Activated T-cell treated with anti-CD3 and anti-CD28 coated beads, Interleukin-2, amount 50 U/mL, for 1 hour (primary cell): Measurements from ENCODE around the gene GDPGP1.
"Not testable (repeated sequence)": the region's sequence is repeated elsewhere in the genome, so short reads cannot be mapped to it uniquely, and the experiment has no call there.

Experiments
- DNase-seq: peaks from one replicate; pipeline ENCODE4 v3.0.0-alpha.2; 2020

GDPGP1 gene

DNA sequence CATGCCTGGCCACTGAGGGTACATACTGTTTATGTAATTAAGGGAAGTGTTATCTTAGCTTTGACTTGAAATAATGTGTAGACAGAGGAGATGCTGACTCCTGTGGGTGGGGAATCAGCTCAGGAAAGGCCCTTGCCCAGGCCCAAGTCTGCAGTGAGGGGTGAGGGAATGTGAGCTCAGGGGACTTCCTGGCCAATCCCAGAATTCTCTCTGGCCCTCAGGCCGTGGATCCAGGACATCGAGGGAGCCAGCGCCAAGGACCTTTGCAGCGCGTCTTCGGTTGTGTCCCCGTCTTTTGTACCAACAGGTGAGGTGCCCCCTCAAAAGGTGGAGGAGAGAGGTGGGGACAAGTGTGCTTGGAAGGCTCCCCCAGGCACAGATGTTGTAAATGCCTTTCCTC, 6.7 kb upstream of the GDPGP1 start:
- DNase-seq, result no peak

DNA sequence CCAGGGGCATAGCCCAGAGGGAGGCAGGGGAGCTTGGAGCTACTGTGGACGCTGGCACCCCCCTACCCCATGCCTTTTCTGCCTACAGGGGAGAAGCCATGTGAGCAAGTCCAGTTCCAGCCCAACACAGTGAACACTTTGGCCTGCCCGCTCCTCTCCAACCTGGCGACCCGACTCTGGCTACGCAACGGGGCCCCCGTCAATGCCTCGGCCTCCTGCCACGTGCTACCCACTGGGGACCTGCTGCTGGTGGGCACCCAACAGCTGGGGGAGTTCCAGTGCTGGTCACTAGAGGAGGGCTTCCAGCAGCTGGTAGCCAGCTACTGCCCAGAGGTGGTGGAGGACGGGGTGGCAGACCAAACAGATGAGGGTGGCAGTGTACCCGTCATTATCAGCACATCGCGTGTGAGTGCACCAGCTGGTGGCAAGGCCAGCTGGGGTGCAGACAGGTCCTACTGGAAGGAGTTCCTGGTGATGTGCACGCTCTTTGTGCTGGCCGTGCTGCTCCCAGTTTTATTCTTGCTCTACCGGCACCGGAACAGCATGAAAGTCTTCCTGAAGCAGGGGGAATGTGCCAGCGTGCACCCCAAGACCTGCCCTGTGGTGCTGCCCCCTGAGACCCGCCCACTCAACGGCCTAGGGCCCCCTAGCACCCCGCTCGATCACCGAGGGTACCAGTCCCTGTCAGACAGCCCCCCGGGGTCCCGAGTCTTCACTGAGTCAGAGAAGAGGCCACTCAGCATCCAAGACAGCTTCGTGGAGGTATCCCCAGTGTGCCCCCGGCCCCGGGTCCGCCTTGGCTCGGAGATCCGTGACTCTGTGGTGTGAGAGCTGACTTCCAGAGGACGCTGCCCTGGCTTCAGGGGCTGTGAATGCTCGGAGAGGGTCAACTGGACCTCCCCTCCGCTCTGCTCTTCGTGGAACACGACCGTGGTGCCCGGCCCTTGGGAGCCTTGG, 5.9 kb upstream of the GDPGP1 start:
- DNase-seq, result no peak

DNA sequence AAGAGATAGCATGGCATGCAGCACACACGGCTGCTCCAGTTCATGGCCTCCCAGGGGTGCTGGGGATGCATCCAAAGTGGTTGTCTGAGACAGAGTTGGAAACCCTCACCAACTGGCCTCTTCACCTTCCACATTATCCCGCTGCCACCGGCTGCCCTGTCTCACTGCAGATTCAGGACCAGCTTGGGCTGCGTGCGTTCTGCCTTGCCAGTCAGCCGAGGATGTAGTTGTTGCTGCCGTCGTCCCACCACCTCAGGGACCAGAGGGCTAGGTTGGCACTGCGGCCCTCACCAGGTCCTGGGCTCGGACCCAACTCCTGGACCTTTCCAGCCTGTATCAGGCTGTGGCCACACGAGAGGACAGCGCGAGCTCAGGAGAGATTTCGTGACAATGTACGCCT, 5.0 kb upstream of the GDPGP1 start:
- DNase-seq, result no peak

DNA sequence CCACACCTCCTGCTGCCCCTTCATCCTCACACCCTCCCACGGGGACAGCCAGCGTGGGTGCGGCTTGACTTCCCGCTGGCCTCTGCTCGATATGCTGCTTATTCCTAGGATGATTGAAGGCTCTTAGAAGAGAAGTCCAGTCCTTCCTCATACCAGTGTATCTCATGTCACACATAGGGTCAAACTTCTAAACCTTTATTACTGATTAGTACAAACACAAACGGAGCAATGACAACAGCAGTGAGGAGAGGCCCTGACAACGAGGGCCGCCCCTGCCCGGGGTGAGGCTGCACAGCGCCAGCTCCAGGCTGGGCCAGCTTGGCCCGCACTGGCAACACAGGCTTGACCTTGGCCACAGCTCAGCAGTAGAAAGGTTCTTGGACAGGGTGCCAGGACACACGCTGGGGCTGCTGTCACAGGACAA, 3.9 kb upstream of the GDPGP1 start:
- DNase-seq, result no peak

DNA sequence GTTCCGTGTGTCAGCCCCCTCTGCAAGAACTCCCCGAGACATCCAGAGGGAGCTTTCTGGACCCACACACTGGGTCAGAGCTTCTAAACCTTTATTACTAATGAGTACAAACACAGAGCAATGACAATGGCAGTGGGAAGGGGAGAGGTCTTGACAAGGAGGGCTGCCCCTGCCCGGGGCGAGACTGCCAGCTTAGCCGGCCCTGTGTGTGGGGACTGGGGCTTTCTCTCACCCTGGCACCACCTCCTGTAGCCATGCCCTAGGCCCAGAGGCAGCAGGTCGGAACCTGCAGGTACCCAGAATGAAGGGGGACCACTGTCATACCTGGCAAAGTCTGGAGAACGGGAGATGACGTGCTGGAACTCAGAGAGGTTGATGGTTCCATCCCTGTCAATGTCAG, 3.4 kb upstream of the GDPGP1 start:
- no peak for DNase-seq

DNA sequence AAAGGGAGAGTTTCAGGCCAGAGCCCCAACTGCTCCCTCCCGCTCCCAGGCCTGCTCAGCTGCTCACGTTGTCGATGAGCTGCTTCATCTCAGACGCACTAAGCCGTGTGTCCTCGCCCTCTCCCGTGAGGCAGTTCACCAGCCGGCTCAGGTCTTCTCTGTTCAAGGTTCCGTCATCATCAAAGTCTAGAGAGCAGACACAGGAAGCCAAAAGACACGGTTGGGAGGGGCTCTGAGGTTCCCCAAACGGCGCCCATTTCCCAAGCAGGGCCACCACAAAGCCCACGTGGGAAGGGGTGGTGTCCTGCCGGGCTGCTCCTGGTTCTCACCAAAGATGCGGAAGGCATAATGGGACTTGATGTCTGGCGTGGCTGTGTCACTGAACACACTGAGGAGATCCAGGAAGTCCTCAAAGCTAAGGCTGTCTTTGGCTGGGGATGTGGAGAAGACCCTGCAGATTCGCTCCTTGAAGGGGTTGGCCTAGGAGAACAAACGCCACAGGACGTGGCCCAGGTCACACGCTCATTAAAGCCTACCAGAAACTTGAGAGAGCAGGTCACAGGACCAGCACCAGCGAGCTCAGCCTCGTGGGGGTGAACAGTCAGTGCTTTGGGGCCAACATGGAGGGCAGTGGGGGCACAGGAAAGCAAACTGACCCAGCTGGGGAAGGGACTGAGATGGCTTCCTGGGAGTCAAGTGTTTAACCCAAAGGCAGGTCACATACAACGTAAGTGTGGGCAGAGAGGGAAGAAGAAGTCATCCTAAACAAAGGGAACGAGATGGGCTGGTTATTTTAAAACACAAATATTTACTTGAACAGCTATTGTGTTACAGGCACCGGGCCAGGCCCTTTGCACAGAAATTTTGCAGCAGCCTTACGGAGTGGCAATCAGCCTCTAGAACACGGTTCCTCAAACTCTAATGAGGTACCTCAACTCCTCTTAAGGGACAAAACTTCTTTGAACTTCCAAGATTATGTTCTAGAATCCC, 2.7 kb upstream of the GDPGP1 start:
- peak; percentile 79 for DNase-seq

DNA sequence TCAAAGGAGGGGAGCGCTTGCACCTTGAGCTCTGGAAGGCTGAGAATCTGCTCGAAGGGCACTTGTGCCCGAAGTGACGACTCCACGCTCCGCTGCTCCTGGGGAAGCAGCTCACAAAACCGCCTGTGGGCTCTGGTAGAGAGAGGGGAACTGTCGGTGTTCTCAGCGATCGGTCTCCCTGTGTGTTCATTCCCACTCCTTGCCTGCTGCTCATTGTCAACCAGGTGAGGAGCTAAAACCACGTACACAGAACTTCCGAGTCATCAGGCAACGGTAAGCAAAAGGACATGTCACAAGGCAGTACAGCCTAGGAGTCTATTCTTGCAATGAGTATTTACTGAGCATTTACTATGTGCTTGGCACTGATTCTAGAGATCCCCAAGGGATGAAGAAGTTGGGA, 1.8 kb upstream of the GDPGP1 start:
- DNase-seq, result no peak

DNA sequence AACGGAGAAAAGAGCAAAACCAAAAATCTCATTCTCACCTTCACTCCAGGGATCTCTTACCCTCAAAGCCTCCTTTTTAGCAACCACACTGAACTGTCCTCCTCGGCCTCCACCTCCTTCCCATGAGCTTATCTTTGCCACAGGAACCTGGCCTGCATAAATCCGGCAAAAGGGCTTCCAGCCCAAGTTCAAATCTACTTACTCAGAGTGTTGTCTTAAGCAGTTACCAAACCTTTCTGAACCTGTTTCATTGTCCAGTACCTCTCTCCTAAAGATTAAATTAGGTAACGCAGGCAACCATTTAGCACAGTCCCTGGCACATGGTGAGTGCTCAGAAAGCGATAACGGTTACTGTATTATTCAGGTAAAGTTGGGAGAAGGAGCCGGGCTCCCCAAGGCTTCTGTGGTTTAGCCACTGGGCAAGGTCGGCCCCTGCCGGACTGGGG, 1.0 kb upstream of the GDPGP1 start:
- DNase-seq, result no peak

DNA sequence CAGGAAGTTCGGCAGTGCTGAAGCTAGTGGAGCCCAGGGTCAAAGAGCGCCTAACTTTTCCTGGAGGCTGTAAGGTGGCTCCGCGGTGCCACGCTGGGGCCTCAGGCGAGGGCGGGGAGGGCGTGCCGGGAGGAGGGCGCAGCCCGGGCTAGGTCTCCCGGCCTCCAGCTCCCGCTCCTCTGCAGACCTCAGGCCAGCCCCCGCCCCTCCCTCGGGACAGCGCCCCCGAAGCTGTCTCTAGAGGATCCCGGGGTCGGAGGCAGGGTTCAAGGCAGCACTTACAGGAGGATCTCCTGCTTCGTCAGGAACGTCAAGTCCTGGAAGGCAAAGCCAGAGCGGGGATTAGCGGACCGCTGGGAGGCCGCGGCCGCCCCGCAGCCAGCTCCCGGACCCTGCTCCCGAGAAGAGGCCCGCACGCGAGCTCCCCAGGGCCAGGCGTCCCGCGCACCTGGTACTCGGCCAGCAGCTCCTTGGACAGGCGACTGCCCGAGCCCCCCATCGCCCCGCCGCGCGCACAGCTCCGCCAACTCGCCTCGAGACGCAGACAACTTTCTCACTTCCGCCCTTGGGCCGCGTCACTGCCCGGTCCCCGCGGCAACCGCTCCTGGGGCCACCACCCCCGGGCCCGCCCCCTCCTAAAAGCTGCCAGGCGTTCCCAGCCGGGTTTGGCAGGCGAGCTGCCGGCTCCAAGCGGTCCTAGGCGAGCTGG, 468 bp upstream of the GDPGP1 start, which contains the start of gene CIB1:
Gene CIB1 (minus strand): TSS at position 555 of the 709 bp plus-strand sequence. CDS start 56 bp downstream, at position 499.
- no peak for DNase-seq

DNA sequence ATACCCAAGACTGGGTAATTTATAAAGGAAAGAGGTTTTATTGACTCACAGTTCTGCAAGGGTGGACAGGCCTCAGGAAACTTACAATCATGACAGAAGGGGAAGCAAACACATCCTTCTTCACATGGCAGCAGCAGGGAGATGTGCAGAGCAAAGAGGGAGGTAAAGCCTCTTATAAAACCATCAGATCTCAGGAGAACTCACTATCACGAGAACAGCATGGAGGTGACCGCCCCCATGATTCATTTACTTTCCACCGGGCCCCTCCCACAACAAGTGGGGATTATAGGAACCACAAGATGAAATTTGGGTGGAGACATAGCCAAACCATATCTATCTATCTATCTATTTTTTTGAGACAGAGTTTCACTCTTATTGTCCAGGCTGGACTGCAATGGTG, 5.4 kb downstream of the GDPGP1 start:
- no peak for DNase-seq

DNA sequence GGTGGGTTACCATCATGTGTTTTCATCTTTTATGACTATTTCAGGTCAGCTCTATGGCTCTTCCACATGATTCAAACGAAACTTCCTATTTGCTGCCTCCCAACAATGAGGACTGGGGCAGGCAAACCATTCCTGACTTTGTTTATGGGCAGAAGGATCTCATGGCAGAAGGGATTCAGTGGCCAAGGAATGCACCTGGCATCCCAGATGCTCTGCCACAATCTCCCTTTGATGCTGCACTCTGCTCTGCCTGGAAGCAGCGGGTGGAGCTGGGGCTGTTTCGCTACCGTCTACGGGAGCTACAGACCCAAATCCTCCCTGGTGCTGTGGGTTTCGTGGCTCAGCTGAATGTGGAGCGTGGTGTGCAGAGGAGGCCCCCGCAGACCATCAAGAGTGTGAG, 6.8 kb downstream of the GDPGP1 start:
- no peak for DNase-seq

DNA sequence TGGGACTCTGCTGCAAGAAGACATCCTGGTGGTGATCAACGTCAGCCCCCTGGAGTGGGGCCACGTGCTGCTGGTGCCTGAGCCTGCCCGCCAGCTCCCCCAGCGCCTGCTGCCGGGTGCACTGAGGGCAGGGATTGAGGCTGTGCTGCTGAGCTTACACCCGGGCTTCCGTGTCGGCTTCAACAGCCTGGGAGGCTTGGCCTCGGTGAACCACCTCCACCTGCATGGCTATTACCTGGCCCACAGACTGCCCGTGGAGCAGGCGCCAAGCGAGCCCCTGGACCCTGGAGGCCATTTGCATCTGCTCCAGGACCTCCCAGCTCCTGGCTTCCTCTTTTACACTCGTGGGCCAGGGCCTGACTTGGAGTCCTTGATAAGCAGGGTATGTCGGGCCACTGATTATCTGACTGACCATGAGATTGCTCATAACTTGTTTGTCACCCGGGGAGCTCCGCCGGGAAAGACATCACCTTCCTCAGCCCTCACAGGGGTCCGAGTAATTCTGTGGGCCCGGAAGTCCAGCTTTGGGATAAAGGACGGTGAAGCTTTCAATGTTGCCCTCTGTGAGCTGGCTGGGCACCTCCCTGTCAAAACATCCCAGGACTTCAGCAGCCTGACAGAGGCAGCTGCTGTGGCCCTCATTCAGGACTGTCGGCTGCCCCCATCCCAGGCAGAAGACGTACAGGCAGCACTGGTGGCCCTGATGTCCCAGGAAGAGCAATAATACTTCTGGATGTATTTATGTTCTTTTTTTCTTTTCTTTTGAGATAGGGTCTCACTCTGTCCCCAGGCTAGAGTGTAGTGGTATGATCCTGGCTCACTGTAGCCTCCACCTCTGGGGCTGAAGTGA, 7.6 kb downstream of the GDPGP1 start:
- DNase-seq, result no peak

DNA sequence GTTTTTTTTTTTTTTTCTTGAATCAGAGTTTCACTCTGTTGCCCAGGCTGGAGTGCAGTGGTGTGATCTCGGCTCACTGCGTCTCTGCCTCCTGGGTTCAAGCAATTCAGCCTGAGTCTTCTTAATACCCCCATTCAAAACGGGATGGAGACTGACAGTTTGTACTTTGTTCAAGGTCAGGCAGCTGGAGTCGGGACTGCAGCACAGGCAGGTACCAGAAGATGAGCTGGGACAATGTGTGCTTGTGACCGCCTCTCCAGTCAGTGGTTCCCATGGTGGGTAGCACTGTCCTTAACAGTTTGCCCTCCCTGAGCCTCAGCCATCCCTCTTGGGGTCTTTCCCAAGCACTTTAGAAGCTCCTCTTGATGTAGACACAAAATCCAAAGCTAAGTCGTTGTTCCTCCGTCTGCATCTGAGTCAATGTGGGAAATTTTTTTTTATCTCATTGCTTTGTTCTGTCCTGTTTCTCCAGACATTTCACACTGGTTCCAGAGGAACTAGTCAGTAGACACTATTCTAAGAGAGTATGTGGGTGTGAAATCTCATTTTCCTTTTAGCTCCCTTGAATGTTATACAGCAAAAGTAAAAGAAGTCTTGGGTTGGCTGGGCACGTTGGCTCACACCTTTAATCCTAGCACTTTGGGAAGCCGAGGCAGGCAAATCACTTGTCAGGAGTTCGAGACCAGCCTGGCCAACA, 10.1 kb downstream of the GDPGP1 start:
- DNase-seq, result no peak

DNA sequence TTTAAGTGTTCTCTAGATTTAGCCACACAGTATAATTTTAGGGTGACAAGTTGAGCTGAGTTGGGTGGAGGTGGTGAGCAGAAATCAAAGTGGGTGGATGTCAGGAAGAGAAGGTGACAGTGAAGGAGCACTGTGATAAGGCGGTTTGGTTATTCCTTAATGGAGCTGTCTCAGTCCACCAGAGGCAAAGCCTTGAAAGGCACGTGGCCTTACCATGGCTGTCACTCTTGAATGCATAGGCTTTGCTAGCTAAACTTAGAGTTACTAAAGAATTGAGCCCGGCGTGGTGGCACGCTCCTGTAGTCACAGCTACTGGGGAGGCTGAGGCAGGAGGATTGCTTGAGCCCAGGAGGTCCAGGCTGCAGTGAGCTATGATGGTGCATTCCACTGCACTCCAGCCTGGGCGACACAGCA, 14.8 kb downstream of the GDPGP1 start:
- no peak for DNase-seq

DNA sequence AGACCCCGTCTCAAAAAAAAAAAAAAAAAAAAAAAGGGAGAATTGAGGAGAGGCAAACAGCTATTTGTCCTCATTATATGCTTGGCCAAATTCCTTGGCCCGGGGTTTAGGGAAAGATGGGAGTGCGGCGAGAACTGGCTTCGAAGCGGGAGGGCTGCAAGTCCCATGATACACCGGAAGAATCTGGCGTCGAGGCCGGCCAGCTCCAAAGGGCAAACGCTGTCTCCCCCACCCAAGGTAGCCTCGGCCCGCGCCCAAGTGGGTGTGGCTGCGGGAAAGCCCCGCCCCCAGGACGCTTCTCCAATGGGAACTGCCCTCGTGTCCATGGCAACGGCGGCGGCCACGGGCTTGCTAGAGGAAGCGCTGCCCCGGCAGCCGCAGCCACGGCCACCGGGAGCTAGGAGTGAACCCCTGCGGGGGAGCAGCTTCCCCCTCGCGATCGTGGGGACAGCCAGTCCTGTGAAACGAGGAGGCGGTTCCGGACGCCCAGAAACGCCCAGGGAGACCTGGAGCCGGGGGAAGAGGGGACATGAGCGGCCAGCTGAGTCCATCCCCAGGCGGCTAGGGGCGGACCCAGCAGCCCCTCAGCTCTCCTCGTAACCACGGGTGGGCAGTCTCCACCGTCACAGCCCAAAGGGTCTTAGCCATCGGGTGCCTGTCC, 15.3 kb downstream of the GDPGP1 start, which contains the start of gene TTLL13:
Gene TTLL13 (plus strand): TSS at position 354 of the 661 bp plus-strand sequence. CDS start 1,075 bp downstream, outside the sequence.
- peak; percentile 61 for DNase-seq

DNA sequence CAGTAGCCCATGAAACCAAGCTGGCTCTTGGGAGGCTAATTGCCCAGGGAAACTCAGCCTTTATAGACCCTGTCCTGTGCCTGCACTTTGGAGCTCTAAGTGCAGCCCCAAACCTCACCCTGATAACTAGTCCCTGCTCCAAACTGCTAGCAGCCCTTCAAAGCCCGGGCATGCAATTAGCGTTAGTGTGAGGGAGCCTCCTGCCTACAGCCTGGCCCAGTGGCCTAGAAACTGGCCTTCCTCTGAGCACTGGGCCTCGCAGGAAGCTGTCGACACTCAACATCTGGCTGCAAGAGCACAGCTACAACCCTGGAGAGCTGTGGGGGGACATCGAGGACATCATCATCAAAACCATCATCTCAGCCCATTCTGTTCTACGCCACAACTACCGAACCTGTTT, 23.8 kb downstream of the GDPGP1 start:
- no peak for DNase-seq

DNA sequence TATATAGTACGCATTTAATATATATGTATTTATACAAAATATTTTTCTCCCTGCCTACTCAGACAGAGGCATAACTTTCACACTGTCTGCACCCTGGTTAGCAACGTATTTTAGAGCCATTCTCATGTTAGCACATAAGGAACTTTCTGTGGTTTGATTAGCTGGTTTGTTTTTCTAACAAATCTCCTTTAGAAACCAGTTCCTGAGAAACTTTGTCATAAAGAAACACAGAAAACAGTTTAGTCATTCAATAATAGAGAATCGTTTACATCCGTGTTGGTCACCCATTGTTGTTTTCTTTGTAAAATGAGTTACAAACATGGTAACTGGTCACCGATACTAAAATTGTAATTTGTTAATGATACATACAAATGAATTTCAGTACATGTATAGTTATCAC, 25.5 kb downstream of the GDPGP1 start:
- no peak for DNase-seq

DNA sequence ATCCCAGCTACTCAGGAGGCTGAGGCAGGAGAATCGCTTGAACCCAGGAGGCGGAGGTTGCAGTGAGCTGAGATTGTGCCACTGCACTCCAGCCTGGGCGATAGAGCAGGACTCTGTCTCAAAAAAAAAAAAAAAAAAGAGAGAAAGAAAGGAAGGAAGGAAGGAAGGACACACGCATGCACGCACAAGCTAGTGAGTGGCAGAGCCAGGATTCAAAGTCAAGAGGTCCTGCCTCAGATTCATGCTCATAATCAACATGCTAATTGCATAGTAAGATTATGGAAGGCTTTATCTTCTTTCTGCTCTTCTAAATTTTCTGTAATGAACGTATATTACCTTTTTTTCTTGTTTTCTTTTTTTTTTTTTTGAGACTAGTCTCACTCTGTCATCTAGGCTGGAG, 26.7 kb downstream of the GDPGP1 start:
- DNase-seq, result not testable (repeated sequence)

DNA sequence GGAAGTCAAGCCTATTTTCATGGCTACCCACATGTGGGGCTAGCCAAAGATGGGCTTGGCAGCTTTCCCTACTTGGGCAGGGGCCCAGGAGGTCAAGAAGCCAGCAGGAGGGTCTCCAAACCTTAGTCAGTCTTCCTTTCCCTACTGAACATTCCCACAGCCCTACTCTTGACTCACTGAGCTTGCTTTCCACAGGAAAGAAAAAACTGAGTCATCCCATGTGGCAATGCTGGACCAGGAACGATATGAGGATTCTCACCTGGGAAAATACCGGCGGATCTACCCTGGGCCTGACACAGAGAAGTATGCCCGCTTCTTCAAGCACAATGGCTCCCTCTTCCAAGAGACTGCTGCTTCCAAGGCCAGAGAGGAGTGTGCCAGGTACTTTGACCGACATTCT, 27.8 kb downstream of the GDPGP1 start:
- no peak for DNase-seq

DNA sequence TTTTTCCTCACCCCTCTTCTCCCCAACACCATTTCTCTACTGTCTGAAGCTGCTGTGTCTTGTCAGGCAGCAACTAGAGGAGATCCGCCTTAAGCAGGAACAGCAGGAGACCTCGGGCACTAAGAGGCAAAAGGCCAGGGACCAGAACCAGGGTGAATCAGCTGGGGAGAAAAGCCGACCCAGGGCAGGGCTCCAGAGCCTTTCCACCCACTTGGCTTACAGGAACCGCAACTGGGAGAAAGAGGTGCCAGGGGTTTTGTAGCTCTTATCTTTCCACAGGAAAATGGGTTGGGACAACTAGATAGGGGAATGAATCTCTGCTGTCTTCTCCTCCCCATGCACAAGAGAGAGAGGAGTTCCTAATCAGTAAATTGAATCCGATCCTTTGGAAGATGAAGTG, 28.4 kb downstream of the GDPGP1 start:
- no peak for DNase-seq
